Astrocyte (in vitro differentiated cells and primary cell): ENCODE data around the gene SAMD14. TPM values are rescaled to one million over a fixed set of nuclear protein-coding genes. Genes with fewer than 3 reads are reported as not detected.
A peak's percentile ranks its signal among the peaks of the same experiment; 100 is the strongest.

Experiments
- DNase-seq: peaks from one replicate; pipeline ENCODE4 v3.0.0-alpha.2; 2010; ENCODE audit warnings: low read depth
- FAIRE-seq: peaks from 2 replicates; lab custom pipeline; 2011; peaks lifted over from hg19 to GRCh38; lab: Jason Lieb, UNC
- H2AFZ ChIP-seq: 2 replicates; pipeline ENCODE4 v1.6.0; 2012; ENCODE audit warnings: low read depth, low read length, inconsistent platforms
- H3K27ac ChIP-seq: 2 replicates; pipeline ENCODE4 v1.5.1; 2011; ENCODE audit warnings: low read depth, low read length, inconsistent platforms
- H3K27me3 ChIP-seq: 2 replicates; pipeline ENCODE4 v1.6.0; 2011; ENCODE audit warnings: low read length, inconsistent platforms; ENCODE audit not compliant: insufficient read depth
- H3K36me3 ChIP-seq: 2 replicates; pipeline ENCODE4 v1.5.1; 2011; ENCODE audit warnings: low read length, inconsistent platforms; ENCODE audit not compliant: insufficient read depth
- H3K4me1 ChIP-seq: 2 replicates; pipeline ENCODE4 v1.5.1; 2011; ENCODE audit warnings: low read length, inconsistent platforms; ENCODE audit not compliant: insufficient read depth
- H3K4me2 ChIP-seq: 2 replicates; pipeline ENCODE4 v1.6.0; 2012; ENCODE audit warnings: low read length, inconsistent platforms
- H3K4me3 ChIP-seq: 2 replicates; pipeline ENCODE4 v1.5.1; 2011; ENCODE audit warnings: low read depth, mild to moderate bottlenecking, low read length, inconsistent platforms; ENCODE audit not compliant: insufficient read depth
- H3K79me2 ChIP-seq: 2 replicates; pipeline ENCODE4 v1.6.0; 2012; ENCODE audit warnings: mild to moderate bottlenecking, low read length, inconsistent platforms; ENCODE audit not compliant: insufficient read depth
- H3K9ac ChIP-seq: 2 replicates; pipeline ENCODE4 v1.6.0; 2012; ENCODE audit warnings: mild to moderate bottlenecking, low read length, inconsistent platforms
- H3K9me3 ChIP-seq: 2 replicates; pipeline ENCODE4 v1.5.1; 2012; ENCODE audit warnings: low read depth, mild to moderate bottlenecking, low read length, inconsistent platforms; ENCODE audit not compliant: insufficient read depth
- H4K20me1 ChIP-seq: 2 replicates; pipeline ENCODE4 v1.6.0; 2012; ENCODE audit warnings: low read length, inconsistent platforms; ENCODE audit not compliant: insufficient read depth
- H3K27ac Mint-ChIP-seq: one replicate; pipeline ENCODE4 v1.8.0; 2021; ENCODE audit warnings: mild to moderate bottlenecking, mixed read lengths; ENCODE audit not compliant: unreplicated experiment
- H3K27me3 Mint-ChIP-seq: one replicate; pipeline ENCODE4 v1.8.0; 2021; ENCODE audit warnings: low read depth, mixed read lengths; ENCODE audit not compliant: unreplicated experiment
- H3K36me3 Mint-ChIP-seq: one replicate; pipeline ENCODE4 v1.8.0; 2021; ENCODE audit warnings: low read depth, mixed read lengths; ENCODE audit not compliant: unreplicated experiment
- H3K4me1 Mint-ChIP-seq: one replicate; pipeline ENCODE4 v1.8.0; 2021; ENCODE audit warnings: low read depth, mixed read lengths; ENCODE audit not compliant: unreplicated experiment
- H3K4me3 Mint-ChIP-seq: one replicate; pipeline ENCODE4 v1.8.0; 2021; ENCODE audit warnings: mild to moderate bottlenecking, moderate library complexity, mixed read lengths; ENCODE audit not compliant: unreplicated experiment
- H3K9me3 Mint-ChIP-seq: one replicate; pipeline ENCODE4 v1.8.0; 2021; ENCODE audit warnings: mild to moderate bottlenecking, mixed read lengths; ENCODE audit not compliant: unreplicated experiment
- EZH2 ChIP-seq: IDR thresholded peaks from 2 replicates; pipeline ENCODE4 v1.6.1; 2012; ENCODE audit warnings: mild to moderate bottlenecking, low read length, inconsistent platforms; ENCODE audit not compliant: insufficient read depth
- total RNA-seq: library from RNA; stranded (reverse); gene quantifications from 2 replicates; pipeline ENCODE4 v1.2.1, GENCODE V29; 2021
- TF ChIP-seq, protein P1 (sequence below): IDR thresholded peaks from 2 replicates; pipeline ENCODE4 v1.5.1; 2011; ENCODE audit warnings: low read depth, mild to moderate bottlenecking, inconsistent platforms, low read length, moderate library complexity; ENCODE audit not compliant: insufficient read depth

Gene SAMD14
- total RNA-seq, 1 donor from 2014 or later: 10.8 TPM

DNA sequence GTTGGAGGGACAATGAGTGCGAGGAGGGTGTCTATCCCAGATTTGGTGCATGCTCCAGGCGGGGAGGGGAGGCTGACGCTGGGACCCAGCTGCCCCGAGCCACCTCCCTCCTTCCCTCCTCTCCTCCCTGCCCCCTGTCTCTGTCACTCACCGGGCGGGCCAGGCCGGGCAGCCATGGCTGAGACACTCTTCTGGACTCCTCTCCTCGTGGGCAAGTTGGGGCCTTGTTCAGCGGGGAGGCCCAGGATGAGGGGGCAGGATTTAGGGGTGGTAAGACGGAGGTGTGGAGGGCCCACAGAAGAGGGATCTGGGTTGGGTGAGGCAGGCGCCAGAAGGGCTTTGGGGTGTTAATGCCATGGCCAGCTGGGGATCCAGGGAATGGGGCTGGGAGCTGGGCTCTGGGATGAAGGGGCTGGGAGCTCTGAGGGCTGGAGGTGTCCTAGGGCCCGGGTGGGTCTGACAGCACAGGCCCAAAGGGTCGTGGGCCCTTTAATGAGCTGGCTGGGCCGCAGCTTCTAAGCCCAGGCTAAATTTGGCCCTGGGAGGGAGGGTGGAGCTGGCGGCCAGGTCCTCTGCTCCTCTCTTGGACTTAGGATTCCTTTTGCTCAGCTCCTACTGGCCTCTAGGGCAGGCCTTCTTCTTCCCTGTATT is 36.0 kb upstream of the SAMD14 start, which contains the start of gene SGCA:
Gene SGCA, plus strand, starts transcription at position 139 of the 651 bp plus-strand sequence. Its CDS starts 36 bp downstream, at position 175.
- peaks cover 9% of the 10 kb centered on the region for H3K4me1 ChIP-seq
- H3K27ac ChIP-seq: no peak within 1 kb of the TSS
- H3K4me2 ChIP-seq: no peak within 1 kb of the TSS
- no peak within 1 kb of the TSS for H2AFZ ChIP-seq
- H3K9ac ChIP-seq: no peak within 1 kb of the TSS
- no peaks in the 10 kb centered on the region for H3K36me3 ChIP-seq
- TF ChIP-seq EZH2: no peak
- TF ChIP-seq, protein P1, sequence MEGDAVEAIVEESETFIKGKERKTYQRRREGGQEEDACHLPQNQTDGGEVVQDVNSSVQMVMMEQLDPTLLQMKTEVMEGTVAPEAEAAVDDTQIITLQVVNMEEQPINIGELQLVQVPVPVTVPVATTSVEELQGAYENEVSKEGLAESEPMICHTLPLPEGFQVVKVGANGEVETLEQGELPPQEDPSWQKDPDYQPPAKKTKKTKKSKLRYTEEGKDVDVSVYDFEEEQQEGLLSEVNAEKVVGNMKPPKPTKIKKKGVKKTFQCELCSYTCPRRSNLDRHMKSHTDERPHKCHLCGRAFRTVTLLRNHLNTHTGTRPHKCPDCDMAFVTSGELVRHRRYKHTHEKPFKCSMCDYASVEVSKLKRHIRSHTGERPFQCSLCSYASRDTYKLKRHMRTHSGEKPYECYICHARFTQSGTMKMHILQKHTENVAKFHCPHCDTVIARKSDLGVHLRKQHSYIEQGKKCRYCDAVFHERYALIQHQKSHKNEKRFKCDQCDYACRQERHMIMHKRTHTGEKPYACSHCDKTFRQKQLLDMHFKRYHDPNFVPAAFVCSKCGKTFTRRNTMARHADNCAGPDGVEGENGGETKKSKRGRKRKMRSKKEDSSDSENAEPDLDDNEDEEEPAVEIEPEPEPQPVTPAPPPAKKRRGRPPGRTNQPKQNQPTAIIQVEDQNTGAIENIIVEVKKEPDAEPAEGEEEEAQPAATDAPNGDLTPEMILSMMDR: no peak
- Mint-ChIP-seq H3K27me3 (peaks cover 7% of the 10 kb centered on the region), H3K27ac (no peak within 1 kb of the TSS), H3K36me3 (no peaks in the 10 kb centered on the region), H3K4me3 (peak within 1 kb of the TSS; percentile 60), H3K4me1 (peaks cover under 1% of the 10 kb centered on the region), H3K9me3 (peaks cover 3% of the 10 kb centered on the region)
- H4K20me1 ChIP-seq: no peaks in the 10 kb centered on the region
- no peaks in the 10 kb centered on the region for H3K79me2 ChIP-seq
- DNase-seq: no peak
- H3K9me3 ChIP-seq: no peaks in the 10 kb centered on the region
- H3K27me3 ChIP-seq: no peaks in the 10 kb centered on the region
- H3K4me3 ChIP-seq: no peak within 1 kb of the TSS
- no peak for FAIRE-seq

DNA sequence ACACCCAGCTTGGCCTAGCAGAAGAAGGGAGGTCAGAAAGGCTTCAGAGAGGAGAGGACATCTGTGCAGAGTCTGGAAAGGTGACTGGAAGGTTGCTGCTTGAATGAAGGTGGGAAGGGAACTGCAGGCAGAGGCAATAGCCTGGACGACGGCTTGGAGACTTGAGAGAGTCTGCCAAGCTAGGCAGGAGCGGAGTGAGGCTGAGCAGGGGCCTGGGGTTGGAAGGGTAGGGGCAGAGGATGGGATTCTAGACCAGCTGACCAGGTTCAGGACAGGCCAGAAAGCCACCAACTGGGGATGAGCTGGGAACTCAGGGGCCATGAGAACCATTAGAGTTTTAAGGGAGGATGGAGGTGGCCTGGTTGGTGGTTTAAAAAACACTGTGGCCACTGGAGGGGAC is 35.5 kb upstream of the SAMD14 start:
- Histone ChIP-seq H3K27me3 (no peaks in the 10 kb centered on the region), H4K20me1 (no peaks in the 10 kb centered on the region), H3K27ac (no peak overlapping the region), H3K36me3 (no peaks in the 10 kb centered on the region), H3K4me2 (no peak overlapping the region), H3K79me2 (no peaks in the 10 kb centered on the region), H3K4me1 (peaks cover 12% of the 10 kb centered on the region), H3K4me3 (no peak overlapping the region), H2AFZ (no peak overlapping the region), H3K9me3 (no peaks in the 10 kb centered on the region), H3K9ac (no peak overlapping the region)
- peak overlapping the region; percentile 60 for H3K4me3 Mint-ChIP-seq
- H3K4me1 Mint-ChIP-seq: no peaks in the 10 kb centered on the region
- H3K27me3 Mint-ChIP-seq: peaks cover 7% of the 10 kb centered on the region
- DNase-seq: no peak
- TF ChIP-seq, protein P1: no peak
- TF ChIP-seq EZH2: no peak
- peaks cover 3% of the 10 kb centered on the region for H3K9me3 Mint-ChIP-seq
- no peak for FAIRE-seq
- H3K27ac Mint-ChIP-seq: no peak overlapping the region
- H3K36me3 Mint-ChIP-seq: no peaks in the 10 kb centered on the region

DNA sequence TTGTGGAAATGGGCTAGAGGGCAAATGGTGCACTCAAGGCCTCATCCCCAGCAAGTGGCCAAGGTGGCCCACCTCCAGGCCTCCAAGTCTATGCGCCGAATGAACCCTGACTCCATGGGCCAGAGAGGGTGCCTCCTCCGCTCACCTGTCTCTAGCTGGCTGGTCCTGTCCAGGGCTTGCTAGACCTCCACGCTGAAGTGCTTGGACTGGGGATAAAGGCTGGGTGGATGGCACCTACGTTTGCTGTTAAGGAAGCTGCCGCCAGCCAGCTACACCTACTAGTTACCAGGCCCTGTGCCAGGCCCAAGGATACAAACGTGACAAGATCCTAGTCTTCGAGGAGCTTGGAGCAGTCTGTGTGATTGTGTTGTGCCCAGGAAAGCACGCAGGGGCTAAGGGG is 35.1 kb upstream of the SAMD14 start:
- Histone ChIP-seq H3K4me2 (no peak overlapping the region), H3K9ac (no peak overlapping the region), H4K20me1 (no peaks in the 10 kb centered on the region), H3K4me3 (no peak overlapping the region), H3K27ac (no peak overlapping the region), H3K79me2 (no peaks in the 10 kb centered on the region), H3K36me3 (no peaks in the 10 kb centered on the region), H3K9me3 (no peaks in the 10 kb centered on the region), H3K27me3 (no peaks in the 10 kb centered on the region), H3K4me1 (peaks cover 12% of the 10 kb centered on the region), H2AFZ (no peak overlapping the region)
- peaks cover 3% of the 10 kb centered on the region for H3K9me3 Mint-ChIP-seq
- H3K36me3 Mint-ChIP-seq: no peaks in the 10 kb centered on the region
- no peaks in the 10 kb centered on the region for H3K4me1 Mint-ChIP-seq
- H3K27ac Mint-ChIP-seq: no peak overlapping the region
- peaks cover 7% of the 10 kb centered on the region for H3K27me3 Mint-ChIP-seq
- no peak for DNase-seq
- no peak for FAIRE-seq
- TF ChIP-seq, protein P1: no peak
- TF ChIP-seq EZH2: no peak
- peak overlapping the region; percentile 60 for H3K4me3 Mint-ChIP-seq
